Measurements from ENCODE around the gene ZNF488. TPM values are rescaled to one million over a fixed set of nuclear protein-coding genes. Genes with fewer than 3 reads are reported as not detected.

Gene ZNF488
- total and polyA plus RNA-seq, 2 donors (not counting 1 experiment from before 2014, with no cell fraction given), result not detected

DNA sequence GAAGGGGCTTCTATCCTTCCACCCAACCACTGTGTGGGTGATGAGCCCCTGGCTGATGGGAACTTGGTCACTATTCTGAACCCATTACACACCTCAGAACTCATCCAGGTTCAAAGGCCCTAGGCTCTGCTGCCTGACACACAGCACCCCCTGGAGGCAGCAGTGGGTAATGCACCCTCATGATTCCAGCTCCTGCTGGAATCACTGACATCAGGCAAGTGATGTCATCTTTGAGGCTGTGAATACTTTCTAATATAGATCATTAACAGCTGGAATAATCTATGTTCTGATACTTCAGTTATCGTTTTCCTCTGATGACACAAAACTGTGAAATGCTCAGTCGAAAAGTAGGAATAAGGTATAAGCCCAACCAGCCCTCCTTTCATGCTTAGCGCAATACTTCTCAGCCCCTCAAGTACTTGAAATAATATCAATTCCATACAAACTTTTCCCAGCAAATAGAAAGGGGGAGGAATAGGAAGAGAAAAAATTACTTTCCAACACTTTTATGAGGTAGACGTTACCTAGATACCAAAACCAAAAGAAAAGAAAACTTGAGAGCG is 43.4 kb downstream of the ZNF488 start:
- Histone ChIP-seq H3K4me1 (ENCODE audit: control insufficient read depth in 2 of 2, insufficient read depth in 2 of 2, low read length in 2 of 2) (peaks cover 5 to 6% of the 10 kb centered on the region in 2 donors), H3K27me3 (replicated peaks in 1 of 4; ENCODE audit: control extremely low read depth in 1 of 4, control insufficient read depth in 3 of 4, insufficient read depth in 4 of 4, low read length in 3 of 4) (peaks cover 0 to 3% (median 0%) of the 10 kb centered on the region in 4 experiments), H3K79me2 (ENCODE audit: control insufficient read depth, insufficient read depth, low read length) (no peaks in the 10 kb centered on the region), H3K9me3 (ENCODE audit: control extremely low read depth in 1 of 3, control insufficient read depth in 2 of 3, insufficient read depth in 1 of 3, low read length in 2 of 3) (no peaks in the 10 kb centered on the region), H3K4me2 (replicated peaks; ENCODE audit: low read depth, low read length, poor library complexity, severe bottlenecking) (no peak overlapping the region), H3K4me3 (ENCODE audit: control extremely low read depth in 1 of 5, extremely low read depth in 1 of 5, insufficient read depth in 1 of 5, low read depth in 2 of 5, low read length in 4 of 5) (no peak overlapping the region), H3K27ac (ENCODE audit: low read length in 2 of 2) (no peak overlapping the region), H3K36me3 (replicated peaks in 1 of 2; ENCODE audit: control extremely low read depth in 1 of 2, control insufficient read depth in 1 of 2, extremely low read depth in 1 of 2, insufficient read depth in 2 of 2, low read length in 1 of 2) (no peaks in the 10 kb centered on the region), H2AFZ (ENCODE audit: insufficient read depth, low read depth, low read length, poor library complexity, severe bottlenecking) (no peak overlapping the region), H4K20me1 (ENCODE audit: control insufficient read depth, insufficient read depth, low read length, poor library complexity, severe bottlenecking) (no peaks in the 10 kb centered on the region), H3K9ac (ENCODE audit: low read length) (no peak overlapping the region)
- POLR2A ChIA-PET, result no interaction called here
- H3K27ac Mint-ChIP-seq, result no peak overlapping the region
- DNase-seq (peak; percentile 61), ATAC-seq (ENCODE audit: low read depth) (peak; percentile 45)
- WGBS (ENCODE audit: insufficient coverage), result no CpG with 5 or more reads among the region's 5 CpGs
- CTCF ChIA-PET, result interaction anchor here (0.6 to 1.9 kb wide), 7 partner anchors 10 to 1114 kb away, joined by 3 to 16 read pairs (median 4); no protein-coding TSS in a partner anchor
- peaks cover 41% of the 10 kb centered on the region for H3K27me3 Mint-ChIP-seq
- H3K4me3 Mint-ChIP-seq, result no peak overlapping the region
- intact Hi-C loops (cut with micrococcal nuclease), result no loop called here
- peaks cover 7% of the 10 kb centered on the region for H3K4me1 Mint-ChIP-seq
- H3K9me3 Mint-ChIP-seq (ENCODE audit: insufficient read depth), result no peaks in the 10 kb centered on the region
- no peak for TF ChIP-seq EZH2 (IDR thresholded peaks at IDR 0.05; ENCODE audit: borderline replicate concordance, insufficient read depth, low read depth, low read length, poor library complexity, severe bottlenecking)
- TF ChIP-seq, protein P1, sequence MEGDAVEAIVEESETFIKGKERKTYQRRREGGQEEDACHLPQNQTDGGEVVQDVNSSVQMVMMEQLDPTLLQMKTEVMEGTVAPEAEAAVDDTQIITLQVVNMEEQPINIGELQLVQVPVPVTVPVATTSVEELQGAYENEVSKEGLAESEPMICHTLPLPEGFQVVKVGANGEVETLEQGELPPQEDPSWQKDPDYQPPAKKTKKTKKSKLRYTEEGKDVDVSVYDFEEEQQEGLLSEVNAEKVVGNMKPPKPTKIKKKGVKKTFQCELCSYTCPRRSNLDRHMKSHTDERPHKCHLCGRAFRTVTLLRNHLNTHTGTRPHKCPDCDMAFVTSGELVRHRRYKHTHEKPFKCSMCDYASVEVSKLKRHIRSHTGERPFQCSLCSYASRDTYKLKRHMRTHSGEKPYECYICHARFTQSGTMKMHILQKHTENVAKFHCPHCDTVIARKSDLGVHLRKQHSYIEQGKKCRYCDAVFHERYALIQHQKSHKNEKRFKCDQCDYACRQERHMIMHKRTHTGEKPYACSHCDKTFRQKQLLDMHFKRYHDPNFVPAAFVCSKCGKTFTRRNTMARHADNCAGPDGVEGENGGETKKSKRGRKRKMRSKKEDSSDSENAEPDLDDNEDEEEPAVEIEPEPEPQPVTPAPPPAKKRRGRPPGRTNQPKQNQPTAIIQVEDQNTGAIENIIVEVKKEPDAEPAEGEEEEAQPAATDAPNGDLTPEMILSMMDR (IDR thresholded peaks at IDR 0.05), result peak; percentile 98

DNA sequence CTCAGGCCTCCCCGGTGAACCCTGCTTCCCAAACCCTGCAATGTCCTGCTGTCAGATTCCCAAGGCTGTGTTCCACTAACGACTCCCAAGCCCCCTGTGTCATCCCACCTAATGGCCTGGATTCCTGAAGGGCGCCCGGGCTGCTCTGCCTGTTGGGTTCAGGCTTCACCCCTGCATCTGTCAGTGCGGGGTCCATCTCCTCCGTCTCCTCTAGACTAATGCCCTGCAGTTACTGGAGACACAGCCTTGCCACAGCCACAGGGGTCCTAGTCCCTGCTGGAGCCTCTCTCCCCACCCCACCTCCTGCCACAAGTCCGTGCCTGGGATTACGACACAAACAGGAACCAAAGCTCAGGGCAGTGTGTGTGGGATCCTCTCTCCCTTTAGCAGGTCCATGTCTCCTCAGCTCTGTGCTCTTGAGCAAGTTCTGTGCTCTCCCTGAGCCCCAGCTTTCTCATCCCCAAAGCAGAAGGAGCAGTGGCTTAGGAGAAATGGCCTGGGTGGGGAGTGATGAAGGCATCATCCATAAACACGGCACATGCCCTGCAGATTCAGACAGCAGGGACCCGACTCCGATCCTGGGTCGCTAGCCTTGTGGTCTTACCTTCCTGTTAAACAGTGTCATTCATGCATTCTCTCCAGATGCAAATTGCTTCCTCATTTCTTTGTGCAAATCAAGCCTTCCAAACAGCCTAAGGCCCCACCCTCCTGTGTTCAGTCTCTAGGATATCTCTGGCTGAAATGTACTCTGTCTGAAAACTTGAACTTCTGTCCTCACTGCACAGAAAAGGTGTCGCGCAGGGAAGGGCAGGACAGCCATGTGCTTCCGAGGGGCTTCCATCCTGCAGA is 44.1 kb downstream of the ZNF488 start:
- Histone ChIP-seq H4K20me1 (ENCODE audit: control insufficient read depth, insufficient read depth, low read length, poor library complexity, severe bottlenecking) (no peaks in the 10 kb centered on the region), H3K4me1 (ENCODE audit: control insufficient read depth in 2 of 2, insufficient read depth in 2 of 2, low read length in 2 of 2) (peaks cover 5 to 6% of the 10 kb centered on the region in 2 donors), H3K4me3 (ENCODE audit: control extremely low read depth in 1 of 5, extremely low read depth in 1 of 5, insufficient read depth in 1 of 5, low read depth in 2 of 5, low read length in 4 of 5) (no peak overlapping the region), H3K4me2 (replicated peaks; ENCODE audit: low read depth, low read length, poor library complexity, severe bottlenecking) (no peak overlapping the region), H3K36me3 (replicated peaks in 1 of 2; ENCODE audit: control extremely low read depth in 1 of 2, control insufficient read depth in 1 of 2, extremely low read depth in 1 of 2, insufficient read depth in 2 of 2, low read length in 1 of 2) (no peaks in the 10 kb centered on the region), H2AFZ (ENCODE audit: insufficient read depth, low read depth, low read length, poor library complexity, severe bottlenecking) (peak overlapping the region; percentile 16), H3K9ac (ENCODE audit: low read length) (no peak overlapping the region), H3K9me3 (ENCODE audit: control extremely low read depth in 1 of 3, control insufficient read depth in 2 of 3, insufficient read depth in 1 of 3, low read length in 2 of 3) (no peaks in the 10 kb centered on the region), H3K27me3 (replicated peaks in 1 of 4; ENCODE audit: control extremely low read depth in 1 of 4, control insufficient read depth in 3 of 4, insufficient read depth in 4 of 4, low read length in 3 of 4) (peaks cover 0 to 3% (median 0%) of the 10 kb centered on the region in 4 experiments), H3K27ac (ENCODE audit: low read length in 2 of 2) (no peak overlapping the region), H3K79me2 (ENCODE audit: control insufficient read depth, insufficient read depth, low read length) (no peaks in the 10 kb centered on the region)
- Mint-ChIP-seq H3K4me3 (no peak overlapping the region), H3K9me3 (ENCODE audit: insufficient read depth) (no peaks in the 10 kb centered on the region), H3K4me1 (peaks cover 7% of the 10 kb centered on the region), H3K27ac (no peak overlapping the region), H3K27me3 (peaks cover 41% of the 10 kb centered on the region)
- TF ChIP-seq, protein P1 (IDR thresholded peaks at IDR 0.05), result no peak
- ChIA-PET CTCF (interaction anchor here (0.6 to 1.9 kb wide), 5 partner anchors 13 to 315 kb away, joined by 3 to 16 read pairs (median 5); no protein-coding TSS in a partner anchor), POLR2A (no interaction called here)
- 50% methylated on average over 13 of the region's 15 CpGs for WGBS (ENCODE audit: insufficient coverage)
- DNase-seq (no peak), ATAC-seq (ENCODE audit: low read depth) (no peak)
- intact Hi-C loops (cut with micrococcal nuclease), result no loop called here

Data from B cell (primary cell).